Endothelial cell of umbilical vein (primary cell): ENCODE measurements around the gene ATP6V1E1. TPM values are rescaled to one million over a fixed set of nuclear protein-coding genes. Genes with fewer than 3 reads are reported as not detected.

ENCODE experiments used
- BruUV-seq: library from RNA; stranded (reverse); fragments of 400-500 nt; replicated peaks from 2 replicates; lab custom pipeline; 2021; lab: Mats Ljungman, UMichigan
- CTCF ChIA-PET: fragments of 300-600, 350-600 bp; sonication (Branson Sonifier 250); formaldehyde crosslinking; loops from one replicate; lab custom pipeline; 2021; ENCODE audit warnings: antibody characterized with exemption, inconsistent platforms; lab: Charles Lee
- POLR2A ChIA-PET: fragments of 300-600, 350-600 bp; sonication (Branson Sonifier 250); formaldehyde crosslinking; loops from one replicate; lab custom pipeline; 2021; ENCODE audit warnings: antibody characterized with exemption, inconsistent platforms; lab: Charles Lee
- DNase-seq: peaks from one replicate; pipeline ENCODE4 v3.0.0-alpha.2; 2011; ENCODE audit warnings: low read depth, low spot score
- FAIRE-seq: peaks from 2 replicates; lab custom pipeline; 2011; peaks lifted over from hg19 to GRCh38; lab: Jason Lieb, UNC
- H2AFZ ChIP-seq: 2 replicates; pipeline ENCODE4 v1.6.0; 2012; ENCODE audit warnings: low read depth, low read length, control low read depth, inconsistent platforms
- H3K27ac ChIP-seq: 2 replicates; pipeline ENCODE4 v1.5.1; 2011; ENCODE audit warnings: low read depth, mild to moderate bottlenecking, control low read depth, low read length, moderate library complexity; ENCODE audit not compliant: insufficient read depth
- H3K27me3 ChIP-seq, 2 experiments: 2 replicates each; pipeline versions ENCODE4 v1.6.0 to v1.6.1; 2011; ENCODE audit warnings: low read length in 2 of 2, mixed read lengths in 1 of 2; ENCODE audit not compliant: control insufficient read depth in 2 of 2, insufficient read depth in 2 of 2
- H3K36me3 ChIP-seq, 2 experiments: 2 replicates in 1 of 2; 3 replicates in 1 of 2; pipeline ENCODE4 v1.5.1; 2011; ENCODE audit warnings: low read length in 2 of 2, mild to moderate bottlenecking in 1 of 2, moderate library complexity in 1 of 2; ENCODE audit not compliant: control insufficient read depth in 2 of 2, insufficient read depth in 2 of 2; ENCODE audit errors: extremely low read depth in 1 of 2
- H3K4me1 ChIP-seq: 3 replicates; pipeline ENCODE4 v1.5.1; 2011; ENCODE audit warnings: mild to moderate bottlenecking, low read length; ENCODE audit not compliant: control insufficient read depth, insufficient read depth; ENCODE audit errors: extremely low read depth
- H3K4me2 ChIP-seq: 2 replicates; pipeline ENCODE4 v1.6.1; 2011; ENCODE audit warnings: low read length, control low read depth, mixed read lengths; ENCODE audit not compliant: insufficient read depth
- H3K4me3 ChIP-seq, 3 experiments: fragments of 200-600 bp in 1 of 3; sonication (generic), shearing (Covaris generic) in 1 of 3; replicated peaks in 1 of 3; 2 replicates each; pipeline ENCODE4 v1.5.1; 2011 to 2016; ENCODE audit warnings: control low read depth in 3 of 3, low read length in 3 of 3, mild to moderate bottlenecking in 2 of 3, inconsistent platforms in 1 of 3, low read depth in 1 of 3, moderate library complexity in 1 of 3; ENCODE audit not compliant: insufficient read depth in 1 of 3
- H3K79me2 ChIP-seq: 2 replicates; pipeline ENCODE4 v1.6.0; 2012; ENCODE audit warnings: low read length, inconsistent platforms; ENCODE audit not compliant: control insufficient read depth, insufficient read depth
- H3K9ac ChIP-seq: replicated peaks from 2 replicates; pipeline ENCODE3; 2011; ENCODE audit warnings: low read length, control low read depth; ENCODE audit not compliant: insufficient read depth; ENCODE audit errors: extremely low read depth
- H3K9me1 ChIP-seq: replicated peaks from 3 replicates; pipeline ENCODE4 v1.6.0; 2011; ENCODE audit warnings: mild to moderate bottlenecking, low read length; ENCODE audit not compliant: control insufficient read depth, insufficient read depth; ENCODE audit errors: extremely low read depth
- H3K9me3 ChIP-seq: replicated peaks from 2 replicates; pipeline ENCODE4 v1.5.1; 2012; ENCODE audit warnings: low read length, inconsistent platforms; ENCODE audit not compliant: control insufficient read depth, insufficient read depth
- H4K20me1 ChIP-seq: replicated peaks from 2 replicates; pipeline ENCODE3; 2011; ENCODE audit warnings: mild to moderate bottlenecking, low read length; ENCODE audit not compliant: control insufficient read depth, insufficient read depth; ENCODE audit errors: extremely low read depth
- EZH2 ChIP-seq: IDR thresholded peaks from 2 replicates; pipeline ENCODE4 v1.6.1; 2012; ENCODE audit warnings: borderline replicate concordance, low read depth, mild to moderate bottlenecking, moderate library complexity, low read length, inconsistent platforms; ENCODE audit not compliant: severe bottlenecking
- FOS ChIP-seq: IDR thresholded peaks from 2 replicates; pipeline ENCODE4 v1.6.1; 2011; ENCODE audit warnings: mild to moderate bottlenecking, low read length, moderate library complexity, borderline replicate concordance; ENCODE audit not compliant: insufficient read depth
- GATA2 ChIP-seq: IDR thresholded peaks from 2 replicates; pipeline ENCODE4 v1.7.0; 2011; ENCODE audit warnings: low read depth, mild to moderate bottlenecking, moderate library complexity, mixed read lengths, low read length; ENCODE audit not compliant: insufficient read length, insufficient read depth
- JUN ChIP-seq: IDR thresholded peaks from 2 replicates; pipeline ENCODE4 v1.6.1; 2011; ENCODE audit warnings: borderline replicate concordance, low read depth; ENCODE audit not compliant: insufficient read length, insufficient read depth
- POLR2A ChIP-seq: IDR thresholded peaks from 2 replicates; pipeline ENCODE4 v1.6.1; 2012; ENCODE audit warnings: low read depth, mild to moderate bottlenecking, control low read depth, low read length
- POLR2AphosphoS5 ChIP-seq: IDR thresholded peaks from 2 replicates; pipeline ENCODE4 v1.6.1; 2012; ENCODE audit warnings: low read depth, mild to moderate bottlenecking, control low read depth, low read length, moderate library complexity; ENCODE audit not compliant: insufficient read depth
- dilution Hi-C: fragments of 300-500 bp; cut with MboI; formaldehyde crosslinking; loops from one replicate; pipeline ENCODE4 v1.15.0; 2019; ENCODE audit warnings: low sequenced_read_pairs; ENCODE audit not compliant: extremely low pct_ligation_motif_present
- intact Hi-C: fragments of 100-400 bp; cut with micrococcal nuclease; formaldehyde crosslinking; loops from one replicate; pipeline ENCODE4 v1.10.0; 2022
- polyA plus RNA-seq, 4 experiments: library from polyadenylated mRNA; depleted of rRNA in 3 of 4; stranded (reverse) in 3 of 4; unstranded in 1 of 4; fragments of >200 nt; gene quantifications; 2 replicates each; pipeline versions ENCODE4 v1.2.1 to v1.2.3, GENCODE V29; 2011 to 2012; ENCODE audit warnings: missing spikeins in 1 of 4
- total RNA-seq: library from RNA; stranded (reverse); gene quantifications from 2 replicates; pipeline ENCODE4 v1.2.3, GENCODE V29; 2021
- TF ChIP-seq, protein P1 (sequence below): IDR thresholded peaks from 2 replicates; pipeline ENCODE4 v1.6.1; 2011; ENCODE audit not compliant: insufficient read depth, insufficient read length
- TF ChIP-seq, protein P2 (sequence below), 2 donors: IDR thresholded peaks; 1 replicate in 1 of 2; 2 replicates in 1 of 2; pipeline ENCODE4 v1.5.1; 2011; ENCODE audit warnings: low read length in 2 of 2, mild to moderate bottlenecking in 2 of 2, moderate library complexity in 2 of 2, control low read depth in 1 of 2, inconsistent platforms in 1 of 2, low read depth in 1 of 2; ENCODE audit not compliant: insufficient read depth in 1 of 2; ENCODE audit errors: extremely low read depth in 1 of 2

Gene ATP6V1E1
- total and polyA plus RNA-seq, 2 donors (not counting 3 experiments of a cell fraction or from before 2014, with no cell fraction given): 95.2 to 113 TPM

DNA sequence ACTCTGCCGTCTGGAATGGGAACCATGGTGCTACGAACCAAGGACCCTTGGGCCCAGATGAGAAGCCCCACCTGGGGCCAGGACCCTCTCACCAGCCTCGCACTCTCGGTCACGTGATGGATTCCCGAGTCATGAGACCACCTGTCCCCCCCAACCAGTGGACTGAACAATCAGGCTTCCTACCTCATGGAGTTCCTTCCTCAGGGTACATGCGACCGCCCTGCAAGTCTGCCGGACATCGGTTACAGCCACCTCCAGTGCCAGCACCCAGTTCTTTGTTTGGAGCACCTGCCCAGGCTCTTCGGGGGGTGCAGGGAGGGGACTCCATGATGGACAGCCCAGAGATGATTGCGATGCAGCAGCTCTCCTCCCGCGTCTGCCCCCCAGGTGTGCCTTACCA is 86.1 kb downstream of the ATP6V1E1 start:
- Histone ChIP-seq H4K20me1 (no peaks in the 10 kb centered on the region), H2AFZ (no peak overlapping the region), H3K9ac (no peak overlapping the region), H3K9me3 (no peaks in the 10 kb centered on the region), H3K4me1 (no peaks in the 10 kb centered on the region), H3K27me3 (peaks cover 0 to 2% of the 10 kb centered on the region in 2 experiments), H3K9me1 (no peaks in the 10 kb centered on the region), H3K4me3 (no peak overlapping the region), H3K79me2 (no peaks in the 10 kb centered on the region), H3K36me3 (no peaks in the 10 kb centered on the region), H3K27ac (no peak overlapping the region), H3K4me2 (no peak overlapping the region)
- intact Hi-C loops: no loop called here
- FAIRE-seq (no peak), DNase-seq (no peak)
- TF ChIP-seq POLR2A (no peak), JUN (no peak), GATA2 (no peak), POLR2AphosphoS5 (no peak), EZH2 (no peak), FOS (no peak)
- TF ChIP-seq, protein P1, sequence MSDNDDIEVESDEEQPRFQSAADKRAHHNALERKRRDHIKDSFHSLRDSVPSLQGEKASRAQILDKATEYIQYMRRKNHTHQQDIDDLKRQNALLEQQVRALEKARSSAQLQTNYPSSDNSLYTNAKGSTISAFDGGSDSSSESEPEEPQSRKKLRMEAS: no peak
- TF ChIP-seq, protein P2, sequence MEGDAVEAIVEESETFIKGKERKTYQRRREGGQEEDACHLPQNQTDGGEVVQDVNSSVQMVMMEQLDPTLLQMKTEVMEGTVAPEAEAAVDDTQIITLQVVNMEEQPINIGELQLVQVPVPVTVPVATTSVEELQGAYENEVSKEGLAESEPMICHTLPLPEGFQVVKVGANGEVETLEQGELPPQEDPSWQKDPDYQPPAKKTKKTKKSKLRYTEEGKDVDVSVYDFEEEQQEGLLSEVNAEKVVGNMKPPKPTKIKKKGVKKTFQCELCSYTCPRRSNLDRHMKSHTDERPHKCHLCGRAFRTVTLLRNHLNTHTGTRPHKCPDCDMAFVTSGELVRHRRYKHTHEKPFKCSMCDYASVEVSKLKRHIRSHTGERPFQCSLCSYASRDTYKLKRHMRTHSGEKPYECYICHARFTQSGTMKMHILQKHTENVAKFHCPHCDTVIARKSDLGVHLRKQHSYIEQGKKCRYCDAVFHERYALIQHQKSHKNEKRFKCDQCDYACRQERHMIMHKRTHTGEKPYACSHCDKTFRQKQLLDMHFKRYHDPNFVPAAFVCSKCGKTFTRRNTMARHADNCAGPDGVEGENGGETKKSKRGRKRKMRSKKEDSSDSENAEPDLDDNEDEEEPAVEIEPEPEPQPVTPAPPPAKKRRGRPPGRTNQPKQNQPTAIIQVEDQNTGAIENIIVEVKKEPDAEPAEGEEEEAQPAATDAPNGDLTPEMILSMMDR (IDR thresholded peaks at IDR 0.05; ENCODE audit: extremely low read depth in 1 of 2, insufficient read depth in 1 of 2, low read depth in 1 of 2, low read length in 2 of 2): no peak
- BruUV-seq: no TSS peak
- ChIA-PET POLR2A (no interaction called here), CTCF (no interaction called here)
- dilution Hi-C loops: no loop called here

Other genes with a start within 250 kb of the ATP6V1E1 start
- not detected in 2 replicates for gene SLC25A18, start 65.3 kb downstream of the ATP6V1E1 start, total RNA-seq
- gene SLC25A18, start 65.3 kb downstream of the ATP6V1E1 start, polyA plus RNA-seq: not detected in 2 replicates
- 36.2 TPM in 2 replicates for gene BCL2L13, start 10.0 kb upstream of the ATP6V1E1 start, total RNA-seq
- 23.9 and 28.1 TPM in 2 replicates for gene BCL2L13, start 10.0 kb upstream of the ATP6V1E1 start, polyA plus RNA-seq
- gene BID, start 145.7 kb upstream of the ATP6V1E1 start, total RNA-seq: 39.0 and 48.2 TPM in 2 replicates
- gene BID, start 145.7 kb upstream of the ATP6V1E1 start, polyA plus RNA-seq: 119 and 183 TPM in 2 replicates